Endothelial cell of hepatic sinusoid (primary cell): ENCODE data around the gene CCNJL.

Experiments used
- in situ Hi-C: cut with HindIII; loops from 2 replicates; pipeline ENCODE4 v1.10.0; 2017; ENCODE audit warnings: low sequenced_read_pairs

CCNJL gene

GRCh38 chr5:160296496-160296895 lies 15.9 kb downstream of the CCNJL start:
- in situ Hi-C loops, result no loop called here

GRCh38 chr5:160293901-160294561 lies 18.3 kb downstream of the CCNJL start:
- in situ Hi-C loops, result no loop called here

GRCh38 chr5:160293386-160293785 lies 19.0 kb downstream of the CCNJL start:
- in situ Hi-C loops, result no loop called here

- in situ Hi-C loops, result no loop called here
Observed at GRCh38 chr5:160291467-160291866, 20.9 kb downstream of the CCNJL start.

- in situ Hi-C loops, result no loop called here
Observed at GRCh38 chr5:160290751-160291150, 21.6 kb downstream of the CCNJL start.

GRCh38 chr5:160289721-160290120 lies 22.6 kb downstream of the CCNJL start:
- in situ Hi-C loops, result no loop called here

GRCh38 chr5:160289356-160289651 lies 23.1 kb downstream of the CCNJL start:
- in situ Hi-C loops, result no loop called here

GRCh38 chr5:160287378-160288051 lies 24.8 kb downstream of the CCNJL start:
- in situ Hi-C loops, result no loop called here

GRCh38 chr5:160286947-160287346 lies 25.4 kb downstream of the CCNJL start:
- in situ Hi-C loops, result no loop called here

- in situ Hi-C loops, result no loop called here
Observed at GRCh38 chr5:160285316-160285715, 27.0 kb downstream of the CCNJL start.

GRCh38 chr5:160284291-160284873 lies 28.0 kb downstream of the CCNJL start:
- in situ Hi-C loops, result no loop called here

- in situ Hi-C loops, result no loop called here
Observed at GRCh38 chr5:160281275-160281674, 31.1 kb downstream of the CCNJL start.

GRCh38 chr5:160280384-160281095 lies 31.8 kb downstream of the CCNJL start:
- in situ Hi-C loops, result no loop called here

GRCh38 chr5:160278343-160278742 lies 34.0 kb downstream of the CCNJL start:
- in situ Hi-C loops, result no loop called here

GRCh38 chr5:160274483-160274931 lies 37.9 kb downstream of the CCNJL start:
- in situ Hi-C loops, result no loop called here

GRCh38 chr5:160272889-160273288 lies 39.5 kb downstream of the CCNJL start:
- in situ Hi-C loops, result no loop called here

GRCh38 chr5:160272264-160272663 lies 40.1 kb downstream of the CCNJL start:
- in situ Hi-C loops, result no loop called here

- in situ Hi-C loops, result no loop called here
Observed at GRCh38 chr5:160271836-160272235, 40.5 kb downstream of the CCNJL start.

GRCh38 chr5:160271396-160271795 lies 41.0 kb downstream of the CCNJL start:
- in situ Hi-C loops, result no loop called here

- in situ Hi-C loops, result no loop called here
Observed at GRCh38 chr5:160270704-160271103, 41.7 kb downstream of the CCNJL start.

GRCh38 chr5:160269017-160269416 lies 43.3 kb downstream of the CCNJL start:
- in situ Hi-C loops, result no loop called here

- in situ Hi-C loops, result no loop called here
Observed at GRCh38 chr5:160268121-160268520, 44.2 kb downstream of the CCNJL start.
